Ovary (tissue), 3 donors: ENCODE results near the gene PUS1.

Experiments used
- EP300 ChIP-seq: sonication (generic); formaldehyde crosslinking; IDR thresholded peaks from one replicate; pipeline ENCODE4 v1.6.1; 2017; ENCODE audit warnings: antibody characterized with exemption
- POLR2A ChIP-seq: fragments of 450-650 bp; IDR thresholded peaks from one replicate; pipeline ENCODE4 v1.6.1; 2017; ENCODE audit warnings: antibody characterized with exemption, mild to moderate bottlenecking, moderate library complexity
- TF ChIP-seq, protein P1 (sequence below), 3 donors: fragments of 450-650 bp in 2 of 3; fragments of 200-600 bp in 1 of 3; IDR thresholded peaks; one replicate each; pipeline versions ENCODE4 v1.5.1 to v1.8.0; 2016 to 2022; ENCODE audit warnings: antibody characterized with exemption in 3 of 3, mild to moderate bottlenecking in 1 of 3
- donor health status: DM: no; HTN: no; CAD: no.

DNA sequence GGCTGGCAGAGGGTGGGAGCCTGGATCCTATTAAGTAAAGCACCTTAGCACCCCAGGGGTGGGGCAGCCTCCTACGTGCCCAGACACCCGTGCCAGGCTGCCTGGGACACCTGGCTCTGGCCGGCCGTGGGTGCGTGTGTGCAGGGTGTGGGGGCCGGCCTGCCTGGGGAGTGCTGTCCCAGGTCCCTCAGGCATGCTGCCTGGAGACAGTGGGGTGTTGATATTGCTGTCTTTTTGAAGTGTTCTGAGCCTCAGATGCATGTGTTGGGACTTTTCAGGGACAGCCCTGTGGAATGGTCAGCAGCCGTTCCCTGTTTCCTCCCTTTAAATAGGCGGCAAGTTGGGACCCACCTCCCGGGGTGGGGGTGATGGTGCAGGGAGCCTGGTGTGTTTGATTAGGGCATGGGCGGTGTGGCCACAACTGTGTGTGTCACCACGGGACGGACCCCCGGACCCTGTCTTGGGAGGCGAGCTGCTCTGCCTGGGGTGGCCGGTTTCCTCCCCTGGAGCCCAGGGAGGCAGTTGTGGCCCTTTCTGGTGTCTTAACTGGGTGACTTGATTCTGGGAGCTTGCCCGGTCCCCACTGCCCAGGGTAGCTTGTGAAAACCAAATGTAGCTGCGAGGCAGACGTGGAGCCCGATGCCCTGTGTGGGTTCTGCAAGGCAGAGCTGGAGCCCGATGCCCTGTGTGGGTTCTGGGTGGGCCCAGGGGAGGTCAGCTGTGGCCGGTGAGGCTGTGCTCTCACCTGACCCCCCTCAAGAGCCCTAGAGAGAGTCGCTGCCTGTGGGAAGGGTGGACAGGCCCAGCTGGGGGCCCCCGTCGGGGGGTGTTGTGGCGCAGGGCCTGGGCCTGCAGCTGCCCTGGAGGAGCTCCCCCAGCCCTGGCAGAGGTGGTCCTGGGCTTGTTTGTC lies 26.5 kb upstream of the PUS1 start:
- TF ChIP-seq, protein P1, sequence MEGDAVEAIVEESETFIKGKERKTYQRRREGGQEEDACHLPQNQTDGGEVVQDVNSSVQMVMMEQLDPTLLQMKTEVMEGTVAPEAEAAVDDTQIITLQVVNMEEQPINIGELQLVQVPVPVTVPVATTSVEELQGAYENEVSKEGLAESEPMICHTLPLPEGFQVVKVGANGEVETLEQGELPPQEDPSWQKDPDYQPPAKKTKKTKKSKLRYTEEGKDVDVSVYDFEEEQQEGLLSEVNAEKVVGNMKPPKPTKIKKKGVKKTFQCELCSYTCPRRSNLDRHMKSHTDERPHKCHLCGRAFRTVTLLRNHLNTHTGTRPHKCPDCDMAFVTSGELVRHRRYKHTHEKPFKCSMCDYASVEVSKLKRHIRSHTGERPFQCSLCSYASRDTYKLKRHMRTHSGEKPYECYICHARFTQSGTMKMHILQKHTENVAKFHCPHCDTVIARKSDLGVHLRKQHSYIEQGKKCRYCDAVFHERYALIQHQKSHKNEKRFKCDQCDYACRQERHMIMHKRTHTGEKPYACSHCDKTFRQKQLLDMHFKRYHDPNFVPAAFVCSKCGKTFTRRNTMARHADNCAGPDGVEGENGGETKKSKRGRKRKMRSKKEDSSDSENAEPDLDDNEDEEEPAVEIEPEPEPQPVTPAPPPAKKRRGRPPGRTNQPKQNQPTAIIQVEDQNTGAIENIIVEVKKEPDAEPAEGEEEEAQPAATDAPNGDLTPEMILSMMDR (IDR thresholded peaks at IDR 0.05): no peak
- TF ChIP-seq EP300: no peak
- no peak for TF ChIP-seq POLR2A
